Endothelial cell of umbilical vein (primary cell): Measurements from ENCODE around the gene DMPK. TPM values are rescaled to one million over a fixed set of nuclear protein-coding genes. Genes with fewer than 3 reads are reported as not detected.

Experiments used
- BruUV-seq: library from RNA; stranded (reverse); fragments of 400-500 nt; replicated peaks from 2 replicates; lab custom pipeline; 2021; lab: Mats Ljungman, UMichigan
- CTCF ChIA-PET: fragments of 300-600, 350-600 bp; sonication (Branson Sonifier 250); formaldehyde crosslinking; loops from one replicate; lab custom pipeline; 2021; ENCODE audit warnings: antibody characterized with exemption, inconsistent platforms; lab: Charles Lee
- POLR2A ChIA-PET: fragments of 300-600, 350-600 bp; sonication (Branson Sonifier 250); formaldehyde crosslinking; loops from one replicate; lab custom pipeline; 2021; ENCODE audit warnings: antibody characterized with exemption, inconsistent platforms; lab: Charles Lee
- DNase-seq: peaks from one replicate; pipeline ENCODE4 v3.0.0-alpha.2; 2011; ENCODE audit warnings: low read depth, low spot score
- FAIRE-seq: peaks from 2 replicates; lab custom pipeline; 2011; peaks lifted over from hg19 to GRCh38; lab: Jason Lieb, UNC
- H2AFZ ChIP-seq: 2 replicates; pipeline ENCODE4 v1.6.0; 2012; ENCODE audit warnings: low read depth, low read length, control low read depth, inconsistent platforms
- H3K27ac ChIP-seq: 2 replicates; pipeline ENCODE4 v1.5.1; 2011; ENCODE audit warnings: low read depth, mild to moderate bottlenecking, control low read depth, low read length, moderate library complexity; ENCODE audit not compliant: insufficient read depth
- H3K27me3 ChIP-seq, 2 experiments: 2 replicates each; pipeline versions ENCODE4 v1.6.0 to v1.6.1; 2011; ENCODE audit warnings: low read length in 2 of 2, mixed read lengths in 1 of 2; ENCODE audit not compliant: control insufficient read depth in 2 of 2, insufficient read depth in 2 of 2
- H3K36me3 ChIP-seq, 2 experiments: 2 replicates in 1 of 2; 3 replicates in 1 of 2; pipeline ENCODE4 v1.5.1; 2011; ENCODE audit warnings: low read length in 2 of 2, mild to moderate bottlenecking in 1 of 2, moderate library complexity in 1 of 2; ENCODE audit not compliant: control insufficient read depth in 2 of 2, insufficient read depth in 2 of 2; ENCODE audit errors: extremely low read depth in 1 of 2
- H3K4me1 ChIP-seq: 3 replicates; pipeline ENCODE4 v1.5.1; 2011; ENCODE audit warnings: mild to moderate bottlenecking, low read length; ENCODE audit not compliant: control insufficient read depth, insufficient read depth; ENCODE audit errors: extremely low read depth
- H3K4me2 ChIP-seq: 2 replicates; pipeline ENCODE4 v1.6.1; 2011; ENCODE audit warnings: low read length, control low read depth, mixed read lengths; ENCODE audit not compliant: insufficient read depth
- H3K4me3 ChIP-seq, 3 experiments: fragments of 200-600 bp in 1 of 3; sonication (generic), shearing (Covaris generic) in 1 of 3; replicated peaks in 1 of 3; 2 replicates each; pipeline ENCODE4 v1.5.1; 2011 to 2016; ENCODE audit warnings: control low read depth in 3 of 3, low read length in 3 of 3, mild to moderate bottlenecking in 2 of 3, inconsistent platforms in 1 of 3, low read depth in 1 of 3, moderate library complexity in 1 of 3; ENCODE audit not compliant: insufficient read depth in 1 of 3
- H3K79me2 ChIP-seq: 2 replicates; pipeline ENCODE4 v1.6.0; 2012; ENCODE audit warnings: low read length, inconsistent platforms; ENCODE audit not compliant: control insufficient read depth, insufficient read depth
- H3K9ac ChIP-seq: replicated peaks from 2 replicates; pipeline ENCODE3; 2011; ENCODE audit warnings: low read length, control low read depth; ENCODE audit not compliant: insufficient read depth; ENCODE audit errors: extremely low read depth
- H3K9me1 ChIP-seq: replicated peaks from 3 replicates; pipeline ENCODE4 v1.6.0; 2011; ENCODE audit warnings: mild to moderate bottlenecking, low read length; ENCODE audit not compliant: control insufficient read depth, insufficient read depth; ENCODE audit errors: extremely low read depth
- H3K9me3 ChIP-seq: replicated peaks from 2 replicates; pipeline ENCODE4 v1.5.1; 2012; ENCODE audit warnings: low read length, inconsistent platforms; ENCODE audit not compliant: control insufficient read depth, insufficient read depth
- H4K20me1 ChIP-seq: replicated peaks from 2 replicates; pipeline ENCODE3; 2011; ENCODE audit warnings: mild to moderate bottlenecking, low read length; ENCODE audit not compliant: control insufficient read depth, insufficient read depth; ENCODE audit errors: extremely low read depth
- MAX ChIP-seq: IDR thresholded peaks from 2 replicates; pipeline ENCODE4 v1.6.1; 2011; ENCODE audit not compliant: insufficient read depth, insufficient read length
- MYC ChIP-seq: IDR thresholded peaks from one replicate; pipeline ENCODE4 v1.6.1; 2011; ENCODE audit warnings: mild to moderate bottlenecking, low read depth, low read length
- POLR2A ChIP-seq: IDR thresholded peaks from 2 replicates; pipeline ENCODE4 v1.6.1; 2012; ENCODE audit warnings: low read depth, mild to moderate bottlenecking, control low read depth, low read length
- POLR2AphosphoS5 ChIP-seq: IDR thresholded peaks from 2 replicates; pipeline ENCODE4 v1.6.1; 2012; ENCODE audit warnings: low read depth, mild to moderate bottlenecking, control low read depth, low read length, moderate library complexity; ENCODE audit not compliant: insufficient read depth
- dilution Hi-C: fragments of 300-500 bp; cut with MboI; formaldehyde crosslinking; loops from one replicate; pipeline ENCODE4 v1.15.0; 2019; ENCODE audit warnings: low sequenced_read_pairs; ENCODE audit not compliant: extremely low pct_ligation_motif_present
- intact Hi-C: fragments of 100-400 bp; cut with micrococcal nuclease; formaldehyde crosslinking; loops from one replicate; pipeline ENCODE4 v1.10.0; 2022
- polyA plus RNA-seq, 4 experiments: library from polyadenylated mRNA; depleted of rRNA in 3 of 4; stranded (reverse) in 3 of 4; unstranded in 1 of 4; fragments of >200 nt; gene quantifications; 2 replicates each; pipeline versions ENCODE4 v1.2.1 to v1.2.3, GENCODE V29; 2011 to 2012; ENCODE audit warnings: missing spikeins in 1 of 4
- total RNA-seq: library from RNA; stranded (reverse); gene quantifications from 2 replicates; pipeline ENCODE4 v1.2.3, GENCODE V29; 2021

DMPK gene
- total and polyA plus RNA-seq, 2 donors (not counting 3 experiments of a cell fraction or from before 2014, with no cell fraction given) = 36.6 to 73.3 TPM

- dilution Hi-C loops (no loop called here), intact Hi-C loops (no loop called here)
- Histone ChIP-seq H3K36me3 (peaks cover 0 to 22% of the 10 kb centered on the region in 2 experiments), H3K4me1 (peaks cover 5% of the 10 kb centered on the region), H3K4me3 (no peak overlapping the region), H2AFZ (no peak overlapping the region), H3K79me2 (no peaks in the 10 kb centered on the region), H3K9me1 (no peaks in the 10 kb centered on the region), H3K4me2 (no peak overlapping the region), H3K9me3 (no peaks in the 10 kb centered on the region), H3K9ac (no peak overlapping the region), H3K27ac (no peak overlapping the region), H3K27me3 (no peaks in the 10 kb centered on the region), H4K20me1 (no peaks in the 10 kb centered on the region)
- TF ChIP-seq MAX (no peak), POLR2A (no peak), POLR2AphosphoS5 (no peak), MYC (no peak)
- DNase-seq (no peak), FAIRE-seq (no peak)
- no TSS peak for BruUV-seq
- POLR2A ChIA-PET = interaction anchor here (0.6 to 1.0 kb wide), 4 partner anchors 11 to 35 kb away, joined by 4 to 19 read pairs (median 6); partner anchors contain the start of gene DMWD
- CTCF ChIA-PET = interaction anchor here (1.1 to 5.0 kb wide), 5 partner anchors 10 to 35 kb away, joined by 3 to 66 read pairs (median 7); partner anchors contain the start of genes DMWD and SIX5
These were observed 802 bp downstream of the DMPK start for GRCh38 chr19:45781214-45782161.
